HCT116 (cell line): Measurements from ENCODE around the gene IER3. TPM values are rescaled to one million over a fixed set of nuclear protein-coding genes. Genes with fewer than 3 reads are reported as not detected.

ENCODE experiments used
- ATAC-seq: fragments of 200-7000 bp; cut with Tn5 transposase; 2 replicates; pipeline ENCODE4 v1.9.1; 2020; ENCODE audit warnings: mild to moderate bottlenecking, moderate library complexity
- BruUV-seq: library from RNA; stranded (reverse); fragments of 400-500 nt; replicated peaks from 2 replicates; lab custom pipeline; 2021; lab: Mats Ljungman, UMichigan
- CTCF ChIA-PET: fragments of 300-600 bp; sonication (Branson Sonifier 250); formaldehyde crosslinking; loops from one replicate; lab custom pipeline; 2021; ENCODE audit warnings: antibody characterized with exemption; lab: Charles Lee
- POLR2A ChIA-PET: fragments of 300-600, 350-600 bp; sonication (Branson Sonifier 250); formaldehyde crosslinking; loops from one replicate; lab custom pipeline; 2021; ENCODE audit warnings: antibody characterized with exemption; lab: Charles Lee
- RAD21 ChIA-PET, 2 experiments: fragments of 300-600 bp; sonication (Branson Sonifier 250); formaldehyde crosslinking; loops; one replicate each; lab custom pipeline; 2023; ENCODE audit warnings: low total read pairs in 2 of 2; ENCODE audit not compliant: uncharacterized antibody in 2 of 2, unreplicated experiment in 2 of 2, low non-redundant PET in 1 of 2; lab: Charles Lee
- DNase-seq: peaks from one replicate; pipeline ENCODE4 v3.0.0-alpha.2; 2010; ENCODE audit warnings: low read depth, low spot score
- H2AFZ ChIP-seq: fragments of 200-600 bp; shearing (Covaris generic), sonication (generic); 2 replicates; pipeline ENCODE4 v1.6.1; 2017; ENCODE audit warnings: low read depth, mixed run types, mixed read lengths, antibody characterized with exemption, low read length; ENCODE audit not compliant: poor library complexity, severe bottlenecking
- H3K27ac ChIP-seq: 2 replicates; pipeline ENCODE4 v1.5.1; 2012; ENCODE audit warnings: low read depth, low read length
- H3K27me3 ChIP-seq: fragments of 200-600 bp; sonication (generic); 2 replicates; pipeline ENCODE4 v1.6.1; 2016; ENCODE audit warnings: mixed run types, low read length, mixed read lengths; ENCODE audit not compliant: insufficient read depth
- H3K36me3 ChIP-seq, 2 experiments: fragments of 200-500 bp in 1 of 2; fragments of 200-600 bp in 1 of 2; sonication (Bioruptor generic) in 1 of 2; sonication (generic) in 1 of 2; 2 replicates each; pipeline versions ENCODE4 v1.5.1 to v1.6.1; 2014 to 2016; ENCODE audit warnings: low read length in 2 of 2, inconsistent platforms in 1 of 2, mixed read lengths in 1 of 2, mixed run types in 1 of 2; ENCODE audit not compliant: insufficient read depth in 2 of 2, control insufficient read depth in 1 of 2
- H3K4me1 ChIP-seq, 2 experiments: fragments of 200-600 bp in 1 of 2; sonication (generic) in 1 of 2; 2 replicates each; pipeline versions ENCODE4 v1.5.1 to v1.6.1; 2012 to 2017; ENCODE audit warnings: low read length in 2 of 2, inconsistent platforms in 1 of 2, mild to moderate bottlenecking in 1 of 2, mixed read lengths in 1 of 2, mixed run types in 1 of 2, moderate library complexity in 1 of 2; ENCODE audit not compliant: insufficient read depth in 2 of 2, control insufficient read depth in 1 of 2
- H3K4me2 ChIP-seq: fragments of 200-600 bp; sonication (generic); 2 replicates; pipeline ENCODE4 v1.6.1; 2017; ENCODE audit warnings: mixed run types, low read length, mixed read lengths
- H3K4me3 ChIP-seq, 2 experiments: fragments of 200-600 bp in 1 of 2; sonication (generic) in 1 of 2; replicated peaks in 1 of 2; 2 replicates each; pipeline ENCODE4 v1.5.1; 2011 to 2016; ENCODE audit warnings: low read length in 2 of 2, control low read depth in 1 of 2, low read depth in 1 of 2, mild to moderate bottlenecking in 1 of 2, mixed read lengths in 1 of 2, mixed run types in 1 of 2
- H3K79me2 ChIP-seq: fragments of 200-600 bp; sonication (generic); 2 replicates; pipeline ENCODE4 v1.6.1; 2017; ENCODE audit warnings: mild to moderate bottlenecking, mixed run types, low read length, moderate library complexity, mixed read lengths; ENCODE audit not compliant: insufficient read depth
- H3K9ac ChIP-seq: fragments of 200-600 bp; sonication (generic); 2 replicates; pipeline ENCODE4 v1.6.1; 2016; ENCODE audit warnings: low read length, mixed read lengths
- H3K9me2 ChIP-seq: fragments of 200-600 bp; sonication (generic), shearing (Covaris generic); 2 replicates; pipeline ENCODE4 v1.6.1; 2017; ENCODE audit warnings: mixed run types, mild to moderate bottlenecking, moderate library complexity; ENCODE audit not compliant: insufficient read depth
- H3K9me3 ChIP-seq, 2 experiments: fragments of 200-500 bp in 1 of 2; fragments of 200-600 bp in 1 of 2; sonication (Bioruptor generic) in 1 of 2; sonication (generic) in 1 of 2; 2 replicates each; pipeline ENCODE4 v1.6.1; 2014 to 2017; ENCODE audit warnings: low read length in 2 of 2, mixed read lengths in 2 of 2, inconsistent platforms in 1 of 2, low read depth in 1 of 2, mild to moderate bottlenecking in 1 of 2, mixed run types in 1 of 2, moderate library complexity in 1 of 2; ENCODE audit not compliant: control insufficient read depth in 1 of 2, insufficient read depth in 1 of 2
- H4K20me1 ChIP-seq: fragments of 200-600 bp; sonication (generic), shearing (Covaris generic); 2 replicates; pipeline ENCODE4 v1.6.1; 2017; ENCODE audit warnings: mixed run types, mild to moderate bottlenecking, moderate library complexity; ENCODE audit not compliant: insufficient read depth
- CBX3 ChIP-seq: IDR thresholded peaks from 2 replicates; pipeline ENCODE4 v1.6.1; 2012; ENCODE audit warnings: low read depth
- CEBPB ChIP-seq: IDR thresholded peaks from 2 replicates; pipeline ENCODE4 v1.6.1; 2012; ENCODE audit warnings: low read depth
- EGR1 ChIP-seq: IDR thresholded peaks from 2 replicates; pipeline ENCODE4 v1.6.1; 2012; ENCODE audit warnings: low read depth
- EZH2 ChIP-seq: fragments of 200-600 bp; sonication (generic); IDR thresholded peaks from 2 replicates; pipeline ENCODE4 v1.6.1; 2017; ENCODE audit warnings: antibody characterized with exemption, mixed run types
- FOSL1 ChIP-seq: IDR thresholded peaks from 2 replicates; pipeline ENCODE4 v1.6.1; 2012; ENCODE audit warnings: low read depth
- MAX ChIP-seq: IDR thresholded peaks from 2 replicates; pipeline ENCODE4 v1.6.1; 2012
- POLR2AphosphoS5 ChIP-seq: IDR thresholded peaks from 2 replicates; pipeline ENCODE4 v1.6.1; 2011; ENCODE audit warnings: mild to moderate bottlenecking, low read depth, low read length, moderate library complexity
- RAD21 ChIP-seq: IDR thresholded peaks from 2 replicates; pipeline ENCODE4 v1.6.1; 2012; ENCODE audit warnings: low read depth, mild to moderate bottlenecking
- SIN3A ChIP-seq: IDR thresholded peaks from 2 replicates; pipeline ENCODE4 v1.6.1; 2012; ENCODE audit warnings: low read depth
- YY1 ChIP-seq: IDR thresholded peaks from 2 replicates; pipeline ENCODE4 v1.6.1; 2011; ENCODE audit warnings: low read length, low read depth, moderate library complexity, mild to moderate bottlenecking; ENCODE audit not compliant: insufficient replicate concordance; ENCODE audit errors: extremely low read depth
- intact Hi-C: fragments of 100-400 bp; cut with micrococcal nuclease; formaldehyde crosslinking; loops from 2 replicates; pipeline ENCODE4 v1.10.0; 2022
- total RNA-seq: library from RNA; stranded (reverse); gene quantifications from one replicate; pipeline ENCODE4 v1.2.1, GENCODE V29; 2021; ENCODE audit not compliant: unreplicated experiment
- TF ChIP-seq, protein P1 (sequence below): IDR thresholded peaks from 2 replicates; pipeline ENCODE4 v1.6.1; 2011; ENCODE audit warnings: mild to moderate bottlenecking, low read length, moderate library complexity; ENCODE audit not compliant: insufficient replicate concordance; ENCODE audit errors: extremely low read depth
- TF ChIP-seq, protein P2 (sequence below), 3 experiments: fragments of 200-600 bp in 1 of 3; sonication (generic) in 1 of 3; IDR thresholded peaks in 2 of 3; conservative IDR thresholded peaks in 1 of 3; 2 replicates each; pipeline ENCODE4 v1.5.1; 2012 to 2017; ENCODE audit warnings: low read depth in 2 of 3, low read length in 2 of 3, antibody characterized with exemption in 1 of 3, borderline replicate concordance in 1 of 3, control low read depth in 1 of 3, mild to moderate bottlenecking in 1 of 3, mixed read lengths in 1 of 3, mixed run types in 1 of 3, moderate library complexity in 1 of 3; ENCODE audit not compliant: insufficient read depth in 1 of 3
- TF ChIP-seq, protein P3 (sequence below): IDR thresholded peaks from 2 replicates; pipeline ENCODE4 v1.6.1; 2012; ENCODE audit warnings: low read depth

Gene IER3
- total RNA-seq, 1 experiment from 2014 or later = 952 TPM

DNA sequence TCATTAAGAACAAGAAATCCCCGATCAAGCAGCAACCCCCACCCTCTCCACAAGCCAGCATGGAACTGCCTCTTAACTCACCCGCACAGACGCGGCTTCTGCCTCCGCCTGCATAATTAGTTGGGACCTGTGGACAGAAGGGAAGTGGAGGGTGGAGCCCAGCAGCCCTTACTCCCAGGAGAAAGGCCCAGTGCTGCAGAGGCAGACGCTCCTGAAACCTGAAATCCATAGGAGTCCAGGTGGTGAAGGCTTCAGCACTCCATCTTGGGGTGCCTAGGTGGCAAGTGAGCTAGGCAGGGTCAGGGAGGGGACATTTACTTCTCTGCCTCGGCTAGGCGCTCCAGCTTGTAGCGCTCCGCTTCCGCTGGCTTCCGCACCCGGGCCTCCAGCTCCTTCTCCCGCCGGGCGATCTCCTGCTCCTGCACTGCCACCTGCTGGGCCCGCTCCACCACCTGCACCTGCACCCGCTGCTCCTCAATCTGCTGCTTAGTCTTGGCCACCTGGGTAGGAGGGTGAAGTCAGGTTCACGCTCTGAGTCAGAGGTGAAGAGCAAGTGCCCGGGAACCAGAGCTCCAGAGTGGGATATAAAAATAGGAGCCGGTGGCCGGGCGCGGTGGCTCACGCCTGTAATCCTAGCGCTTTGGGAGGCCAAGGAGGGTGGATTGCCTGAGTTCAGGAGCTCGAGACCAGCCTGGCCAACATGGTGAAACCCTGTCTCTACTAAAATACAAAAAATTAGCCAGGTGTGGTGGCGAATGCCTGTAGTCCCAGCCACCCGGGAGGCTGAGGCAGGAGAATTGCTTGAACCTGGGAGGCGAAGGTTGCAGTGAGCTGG, 13.5 kb downstream of the IER3 start:
- Histone ChIP-seq H3K9me3 (no peaks in the 10 kb centered on the region), H3K9ac (peak overlapping the region; percentile 68), H3K4me2 (peak overlapping the region; percentile 80), H3K27me3 (no peaks in the 10 kb centered on the region), H2AFZ (no peak overlapping the region), H3K4me1 (peaks cover 12 to 37% of the 10 kb centered on the region in 2 experiments), H4K20me1 (no peaks in the 10 kb centered on the region), H3K9me2 (no peaks in the 10 kb centered on the region), H3K27ac (peak overlapping the region; percentile 55), H3K36me3 (peaks cover 4 to 5% of the 10 kb centered on the region in 2 experiments; a peak in 2 of 4 replicates), H3K4me3 (peak overlapping the region; percentile 41 to 53), H3K79me2 (no peaks in the 10 kb centered on the region)
- DNase-seq (peak; percentile 77), ATAC-seq (peak; percentile 90)
- TF ChIP-seq CBX3 = 0 out of 2 replicates have a peak, but pooled peaks have one; percentile 58
- TF ChIP-seq, protein P1, sequence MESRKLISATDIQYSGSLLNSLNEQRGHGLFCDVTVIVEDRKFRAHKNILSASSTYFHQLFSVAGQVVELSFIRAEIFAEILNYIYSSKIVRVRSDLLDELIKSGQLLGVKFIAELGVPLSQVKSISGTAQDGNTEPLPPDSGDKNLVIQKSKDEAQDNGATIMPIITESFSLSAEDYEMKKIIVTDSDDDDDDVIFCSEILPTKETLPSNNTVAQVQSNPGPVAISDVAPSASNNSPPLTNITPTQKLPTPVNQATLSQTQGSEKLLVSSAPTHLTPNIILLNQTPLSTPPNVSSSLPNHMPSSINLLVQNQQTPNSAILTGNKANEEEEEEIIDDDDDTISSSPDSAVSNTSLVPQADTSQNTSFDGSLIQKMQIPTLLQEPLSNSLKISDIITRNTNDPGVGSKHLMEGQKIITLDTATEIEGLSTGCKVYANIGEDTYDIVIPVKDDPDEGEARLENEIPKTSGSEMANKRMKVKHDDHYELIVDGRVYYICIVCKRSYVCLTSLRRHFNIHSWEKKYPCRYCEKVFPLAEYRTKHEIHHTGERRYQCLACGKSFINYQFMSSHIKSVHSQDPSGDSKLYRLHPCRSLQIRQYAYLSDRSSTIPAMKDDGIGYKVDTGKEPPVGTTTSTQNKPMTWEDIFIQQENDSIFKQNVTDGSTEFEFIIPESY = peak; percentile 19
- no peak for TF ChIP-seq SIN3A
- TF ChIP-seq RAD21 = peak; percentile 98
- no peak for TF ChIP-seq CEBPB
- TF ChIP-seq, protein P2, sequence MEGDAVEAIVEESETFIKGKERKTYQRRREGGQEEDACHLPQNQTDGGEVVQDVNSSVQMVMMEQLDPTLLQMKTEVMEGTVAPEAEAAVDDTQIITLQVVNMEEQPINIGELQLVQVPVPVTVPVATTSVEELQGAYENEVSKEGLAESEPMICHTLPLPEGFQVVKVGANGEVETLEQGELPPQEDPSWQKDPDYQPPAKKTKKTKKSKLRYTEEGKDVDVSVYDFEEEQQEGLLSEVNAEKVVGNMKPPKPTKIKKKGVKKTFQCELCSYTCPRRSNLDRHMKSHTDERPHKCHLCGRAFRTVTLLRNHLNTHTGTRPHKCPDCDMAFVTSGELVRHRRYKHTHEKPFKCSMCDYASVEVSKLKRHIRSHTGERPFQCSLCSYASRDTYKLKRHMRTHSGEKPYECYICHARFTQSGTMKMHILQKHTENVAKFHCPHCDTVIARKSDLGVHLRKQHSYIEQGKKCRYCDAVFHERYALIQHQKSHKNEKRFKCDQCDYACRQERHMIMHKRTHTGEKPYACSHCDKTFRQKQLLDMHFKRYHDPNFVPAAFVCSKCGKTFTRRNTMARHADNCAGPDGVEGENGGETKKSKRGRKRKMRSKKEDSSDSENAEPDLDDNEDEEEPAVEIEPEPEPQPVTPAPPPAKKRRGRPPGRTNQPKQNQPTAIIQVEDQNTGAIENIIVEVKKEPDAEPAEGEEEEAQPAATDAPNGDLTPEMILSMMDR (IDR thresholded peaks at IDR 0.05 in 2 of 3, conservative IDR thresholded peaks at IDR 0.05 in 1 of 3; ENCODE audit: borderline replicate concordance in 1 of 3, insufficient read depth in 1 of 3, low read depth in 2 of 3, low read length in 2 of 3) = peak; percentile 86 to 91 (median 88)
- TF ChIP-seq POLR2AphosphoS5 = peak; percentile 66
- TF ChIP-seq YY1 = peak; percentile 67
- no peak for TF ChIP-seq EZH2
- TF ChIP-seq, protein P3, sequence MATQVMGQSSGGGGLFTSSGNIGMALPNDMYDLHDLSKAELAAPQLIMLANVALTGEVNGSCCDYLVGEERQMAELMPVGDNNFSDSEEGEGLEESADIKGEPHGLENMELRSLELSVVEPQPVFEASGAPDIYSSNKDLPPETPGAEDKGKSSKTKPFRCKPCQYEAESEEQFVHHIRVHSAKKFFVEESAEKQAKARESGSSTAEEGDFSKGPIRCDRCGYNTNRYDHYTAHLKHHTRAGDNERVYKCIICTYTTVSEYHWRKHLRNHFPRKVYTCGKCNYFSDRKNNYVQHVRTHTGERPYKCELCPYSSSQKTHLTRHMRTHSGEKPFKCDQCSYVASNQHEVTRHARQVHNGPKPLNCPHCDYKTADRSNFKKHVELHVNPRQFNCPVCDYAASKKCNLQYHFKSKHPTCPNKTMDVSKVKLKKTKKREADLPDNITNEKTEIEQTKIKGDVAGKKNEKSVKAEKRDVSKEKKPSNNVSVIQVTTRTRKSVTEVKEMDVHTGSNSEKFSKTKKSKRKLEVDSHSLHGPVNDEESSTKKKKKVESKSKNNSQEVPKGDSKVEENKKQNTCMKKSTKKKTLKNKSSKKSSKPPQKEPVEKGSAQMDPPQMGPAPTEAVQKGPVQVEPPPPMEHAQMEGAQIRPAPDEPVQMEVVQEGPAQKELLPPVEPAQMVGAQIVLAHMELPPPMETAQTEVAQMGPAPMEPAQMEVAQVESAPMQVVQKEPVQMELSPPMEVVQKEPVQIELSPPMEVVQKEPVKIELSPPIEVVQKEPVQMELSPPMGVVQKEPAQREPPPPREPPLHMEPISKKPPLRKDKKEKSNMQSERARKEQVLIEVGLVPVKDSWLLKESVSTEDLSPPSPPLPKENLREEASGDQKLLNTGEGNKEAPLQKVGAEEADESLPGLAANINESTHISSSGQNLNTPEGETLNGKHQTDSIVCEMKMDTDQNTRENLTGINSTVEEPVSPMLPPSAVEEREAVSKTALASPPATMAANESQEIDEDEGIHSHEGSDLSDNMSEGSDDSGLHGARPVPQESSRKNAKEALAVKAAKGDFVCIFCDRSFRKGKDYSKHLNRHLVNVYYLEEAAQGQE = no peak
- TF ChIP-seq MAX = peak; percentile 67; the same call in 1 of the 2 replicates
- TF ChIP-seq FOSL1 = no peak
- TF ChIP-seq EGR1 = no peak
- RAD21 ChIA-PET = interaction anchor here (0.6 to 1.5 kb wide), 10 partner anchors 44 to 340 kb away, joined by 3 to 22 read pairs (median 4); partner anchors contain the start of genes C6orf136 (in 1 of the 2) and DHX16 (in 1 of the 2)
- CTCF ChIA-PET = interaction anchor here (0.6 to 3.7 kb wide), 31 partner anchors 9 to 357 kb away, joined by 3 to 70 read pairs (median 5); partner anchors contain the start of genes DHX16, MDC1, MRPS18B and VARS2
- intact Hi-C loops = loop anchor here (1.0 to 5.0 kb wide), 3 partner anchors 52 to 189 kb away; no protein-coding TSS in a partner anchor
- TSS peak; percentile 65 for BruUV-seq
- POLR2A ChIA-PET = interaction anchor here (0.6 to 2.5 kb wide), 21 partner anchors 10 to 188 kb away, joined by 3 to 17 read pairs (median 5); partner anchors contain the start of genes C6orf136, FLOT1, IER3 and MDC1
